Muscle of arm (tissue), 14 donors: ENCODE results near the gene TNNI3. TPM values are rescaled to one million over a fixed set of nuclear protein-coding genes. Genes with fewer than 3 reads are reported as not detected.
"Not testable (repeated sequence)": the region's sequence is repeated elsewhere in the genome, so short reads cannot be mapped to it uniquely, and the experiment has no call there.

Experiments used
- DNase-seq: peaks from one replicate; pipeline ENCODE4 v3.0.0-alpha.2; 2013
- long read RNA-seq, 11 donors: transcript quantifications; one replicate each; lab custom pipeline, GENCODE V29; 2026
- polyA plus RNA-seq, 12 donors: library from polyadenylated mRNA; unstranded; fragments of 120-200 nt; gene quantifications; one replicate each; pipeline ENCODE4 v1.2.1, GENCODE V29; 2013; ENCODE audit not compliant: insufficient read length in 12 of 12

Gene TNNI3
- polyA plus RNA-seq, result 1 to 10 TPM in 10 of 12 donors, not detected in 2; 1.5 to 3.8 (median 2.3) TPM
- long read RNA-seq, donor 1, result 0 reads
- long read RNA-seq, donor 2, partial matches to known transcripts, result 0 of 3 reads
- long read RNA-seq, donor 2, other reads (novel, unspliced or antisense), result 0 of 3 reads
- long read RNA-seq, donor 3, partial matches to known transcripts, result 0 of 1 reads
- long read RNA-seq, donor 3, other reads (novel, unspliced or antisense), result 0 of 1 reads
- long read RNA-seq, donor 4, result 0 reads
- long read RNA-seq, donor 5, partial matches to known transcripts, result 0 of 2 reads
- long read RNA-seq, donor 5, other reads (novel, unspliced or antisense), result 0 of 2 reads
- long read RNA-seq, donor 6, result 0 reads
- long read RNA-seq, donor 7, result 0 reads
- long read RNA-seq, donor 8, partial matches to known transcripts, result 0 of 2 reads
- long read RNA-seq, donor 8, other reads (novel, unspliced or antisense), result 0 of 2 reads
- long read RNA-seq, donor 9, partial matches to known transcripts, result 0 of 1 reads
- long read RNA-seq, donor 9, other reads (novel, unspliced or antisense), result 0 of 1 reads
- long read RNA-seq, donor 10, partial matches to known transcripts, result 0 of 2 reads
- long read RNA-seq, donor 10, other reads (novel, unspliced or antisense), result 0 of 2 reads
- long read RNA-seq, donor 11, partial matches to known transcripts, result 0 of 2 reads
- long read RNA-seq, donor 11, other reads (novel, unspliced or antisense), result 0 of 2 reads

GRCh38 chr19:55157064-55157908, at the start of gene TNNI3:
Gene TNNI3, minus strand, starts transcription at chr19:55157732. Its CDS starts 143 bp downstream, at chr19:55157589.
- no peak for DNase-seq

- DNase-seq, result peak; percentile 28
These were observed 49.4 kb upstream of the TNNI3 start for GRCh38 chr19:55206664-55207500.

- DNase-seq, result not testable (repeated sequence)
These were observed 44.7 kb upstream of the TNNI3 start for GRCh38 chr19:55202199-55202598.

- DNase-seq, result no peak
These were observed 42.2 kb upstream of the TNNI3 start for GRCh38 chr19:55199620-55200204.

- DNase-seq, result no peak
These were observed 41.1 kb upstream of the TNNI3 start for GRCh38 chr19:55198651-55199050.

GRCh38 chr19:55197528-55197927, 40.0 kb upstream of the TNNI3 start:
- no peak for DNase-seq

GRCh38 chr19:55196803-55197202, 39.3 kb upstream of the TNNI3 start:
- no peak for DNase-seq

- no peak for DNase-seq
These were observed 35.9 kb upstream of the TNNI3 start for GRCh38 chr19:55193481-55193880.

GRCh38 chr19:55189403-55189835, 31.9 kb upstream of the TNNI3 start:
- no peak for DNase-seq

GRCh38 chr19:55188625-55189024, 31.1 kb upstream of the TNNI3 start:
- DNase-seq, result no peak

GRCh38 chr19:55186080-55186479, 28.5 kb upstream of the TNNI3 start:
- DNase-seq, result no peak

- no peak for DNase-seq
These were observed 24.2 kb upstream of the TNNI3 start for GRCh38 chr19:55181740-55182139.

GRCh38 chr19:55179606-55180484, 22.3 kb upstream of the TNNI3 start, which contains the start of gene SYT5:
Gene SYT5, minus strand, starts transcription at chr19:55180289. Its CDS starts 1,248 bp downstream, at chr19:55179041.
- no peak for DNase-seq

- peak; percentile 43 for DNase-seq
These were observed 21.5 kb upstream of the TNNI3 start for GRCh38 chr19:55178781-55179599.

- no peak for DNase-seq
These were observed 18.5 kb upstream of the TNNI3 start for GRCh38 chr19:55176076-55176475.

GRCh38 chr19:55175117-55175867, 17.8 kb upstream of the TNNI3 start:
- DNase-seq, result no peak

- no peak for DNase-seq
These were observed 17.0 kb upstream of the TNNI3 start for GRCh38 chr19:55174425-55175116.
